NCI-H187 treated with DMSO at 0.1 percent for 48 hours (cell line): ENCODE results near the gene SKI.

Experiments
- DNase-seq: peaks from one replicate; lab custom pipeline; 2025; lab: John Stamatoyannopoulos, UW

Gene SKI

GRCh38 chr1:2353551-2354438, 125.7 kb downstream of the SKI start:
- no peak for DNase-seq

GRCh38 chr1:2354511-2355372, 126.6 kb downstream of the SKI start:
- DNase-seq = no peak

DNA sequence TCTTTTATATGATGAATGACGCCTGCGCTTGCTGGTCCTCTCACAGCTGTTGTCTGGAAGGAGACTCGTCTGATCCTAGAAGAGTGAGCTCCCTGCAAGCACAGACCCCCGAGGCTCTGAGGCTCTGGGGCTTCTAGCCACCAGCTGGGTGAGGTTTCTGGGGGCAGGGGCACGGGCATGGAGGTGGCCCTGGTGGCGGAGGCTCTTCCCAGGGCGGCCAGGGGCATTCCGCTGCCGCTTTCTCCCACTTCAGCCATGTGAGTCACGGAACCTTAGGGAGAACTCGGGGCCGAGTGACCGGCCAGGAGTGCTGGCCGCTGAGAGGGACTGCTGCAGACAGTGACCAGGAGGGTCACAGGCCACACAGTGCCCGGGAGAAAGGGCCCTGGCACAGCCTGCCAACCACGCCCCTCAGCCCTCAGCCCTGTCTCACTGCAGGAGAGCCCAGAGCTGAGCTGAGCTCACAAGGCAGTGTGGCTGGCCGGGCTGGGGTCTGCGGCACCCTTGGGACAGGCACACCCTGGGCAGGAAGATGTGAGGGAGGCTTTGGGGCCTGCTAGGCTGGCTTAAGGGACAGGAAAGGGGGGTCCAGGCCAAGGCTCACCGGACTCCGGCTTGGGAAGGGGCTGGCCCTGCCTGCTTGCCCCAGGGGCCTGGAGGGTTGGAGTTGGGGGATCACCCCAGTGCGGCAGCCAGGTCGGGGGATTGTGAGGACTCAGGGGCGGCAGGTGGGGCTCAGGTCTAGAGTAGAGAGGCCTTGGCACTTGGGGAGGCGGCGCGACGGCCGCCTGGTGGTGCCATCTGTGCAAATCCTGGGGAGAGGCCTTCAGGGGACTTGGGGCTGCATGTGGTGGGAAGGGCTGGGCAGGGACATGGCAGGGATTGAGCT, 127.5 kb downstream of the SKI start:
- DNase-seq = no peak

- DNase-seq = no peak
Measured at GRCh38 chr1:2356401-2356800, 128.3 kb downstream of the SKI start.

- no peak for DNase-seq
Measured at GRCh38 chr1:2356911-2357845, 129.1 kb downstream of the SKI start.

DNA sequence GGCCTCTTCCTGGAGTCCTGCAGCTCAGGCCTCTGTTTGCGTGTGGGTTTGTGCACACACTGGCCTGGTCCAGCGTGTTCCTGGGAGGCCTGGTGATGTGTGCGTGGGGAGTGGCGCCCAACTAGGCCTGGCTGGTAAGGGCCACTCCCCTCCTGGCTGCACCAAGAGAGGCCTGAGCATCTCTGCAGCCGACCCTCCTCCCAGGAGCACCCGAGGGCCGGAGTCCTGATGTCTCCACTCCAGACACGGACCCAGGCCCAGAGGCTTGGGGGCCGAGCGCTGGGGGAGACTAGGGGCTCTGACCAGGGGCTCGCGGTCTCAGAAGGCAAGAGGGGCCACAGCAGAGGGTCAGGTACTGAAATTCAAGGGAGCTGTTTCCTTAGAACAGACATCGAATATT, 130.0 kb downstream of the SKI start:
- DNase-seq = no peak

DNA sequence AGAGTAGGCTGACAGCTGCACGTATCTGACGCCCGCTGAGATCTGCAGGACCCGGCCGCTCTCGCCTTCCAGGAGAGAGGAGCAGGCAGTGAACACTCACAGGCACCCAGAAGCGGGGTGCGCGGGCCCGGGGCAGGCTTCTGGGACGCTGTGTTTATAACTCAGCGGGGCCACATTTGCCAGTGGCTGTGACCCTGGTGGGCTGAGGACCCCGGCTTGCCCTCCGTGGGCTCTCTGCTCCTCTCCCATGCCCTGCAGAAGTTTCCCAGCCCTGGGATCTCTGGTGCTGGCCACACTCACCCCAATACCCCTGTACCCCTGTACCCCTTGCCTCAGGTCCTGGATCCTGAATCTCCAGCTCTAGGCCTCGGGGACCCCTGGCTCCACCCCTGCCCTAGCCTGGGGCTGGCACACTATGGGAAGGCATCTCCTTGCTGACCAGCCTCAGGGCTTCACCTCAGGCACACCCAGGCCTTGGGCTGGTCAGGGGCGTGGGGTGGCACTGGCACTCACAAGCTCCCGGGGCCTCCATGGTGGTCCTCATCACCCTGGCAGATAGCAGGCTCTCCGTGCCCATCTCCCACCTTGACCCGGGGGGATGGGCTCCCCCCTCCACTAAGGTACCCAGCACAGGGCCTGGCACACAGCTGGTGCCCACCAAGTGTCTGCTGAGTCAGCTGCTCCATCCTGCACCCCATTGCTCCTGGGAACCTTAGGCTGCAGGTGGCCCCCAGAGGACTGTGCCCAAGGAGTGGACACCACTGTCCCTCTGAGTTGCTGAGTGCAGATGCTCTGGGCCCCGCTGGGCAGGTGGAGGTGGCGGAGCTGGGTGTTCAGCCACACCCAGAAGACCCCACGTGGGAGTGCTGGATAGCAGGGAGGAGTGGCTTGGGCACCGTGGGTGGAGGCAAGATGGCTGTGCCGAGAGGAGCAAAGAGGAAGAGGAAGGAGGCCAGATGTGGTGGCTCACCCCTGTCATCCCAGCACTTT, 130.8 kb downstream of the SKI start:
- DNase-seq = no peak
